Testis (tissue), 3 donors: ENCODE measurements around the gene PPP1R14B. TPM values are rescaled to one million over a fixed set of nuclear protein-coding genes. Genes with fewer than 3 reads are reported as not detected.

ENCODE experiments used
- DNase-seq: peaks from one replicate; pipeline ENCODE4 v3.0.0-alpha.2; 2019
- H3K27ac ChIP-seq, 2 donors: fragments of 200-600 bp; sonication (generic); one replicate each; pipeline ENCODE4 v1.5.1; 2019
- H3K27me3 ChIP-seq: fragments of 200-600 bp; sonication (generic); one replicate; pipeline ENCODE4 v1.5.1; 2019
- H3K36me3 ChIP-seq: fragments of 200-600 bp; sonication (generic); one replicate; pipeline ENCODE4 v1.5.1; 2017; ENCODE audit warnings: low read depth; ENCODE audit errors: missing control alignments
- H3K4me1 ChIP-seq: fragments of 200-600 bp; sonication (generic); one replicate; pipeline ENCODE4 v1.5.1; 2019
- H3K4me3 ChIP-seq, 2 donors: fragments of 200-600 bp; sonication (generic); one replicate each; pipeline ENCODE4 v1.5.1; 2017 to 2019
- H3K9me3 ChIP-seq: fragments of 200-600 bp; sonication (generic); one replicate; pipeline ENCODE4 v1.5.1; 2017
- CTCF ChIP-seq, 3 experiments: fragments of 450-650 bp in 2 of 3; fragments of 200-600 bp in 1 of 3; sonication (generic) in 1 of 3; IDR thresholded peaks; one replicate each; pipeline ENCODE4 v1.5.1; 2016 to 2019; ENCODE audit warnings: antibody characterized with exemption in 3 of 3, mild to moderate bottlenecking in 2 of 3, moderate library complexity in 1 of 3
- POLR2A ChIP-seq: fragments of 450-650 bp; IDR thresholded peaks from one replicate; pipeline ENCODE4 v1.6.1; 2017; ENCODE audit warnings: antibody characterized with exemption, mild to moderate bottlenecking, moderate library complexity
- WGBS, 2 donors: methylation state at CpG; one replicate each; pipeline ENCODE4 v1.1.5; 2018; 5-methylcytosine and 5-hydroxymethylcytosine counted together
- intact Hi-C: fragments of 100-400 bp; cut with DNase I; formaldehyde crosslinking; loops from one replicate; pipeline ENCODE4 v1.15.1; 2023; ENCODE audit warnings: low total_unique reads
- polyA plus RNA-seq: library from polyadenylated mRNA; stranded (reverse); fragments of 350-450 nt; fragmentation: Illumina TruSeq; extraction: RNeasy Lipid Tissue Mini Kit (QIAGEN cat#74804); gene quantifications from one replicate; pipeline ENCODE4 v1.2.3, GENCODE V29; 2014; ENCODE audit warnings: low read depth, low replicate concordance; ENCODE audit not compliant: insufficient read depth
- total RNA-seq, 2 donors: library from RNA; depleted of rRNA; stranded (reverse); fragments of >200 nt; gene quantifications; one replicate each; pipeline ENCODE4 v1.2.3, GENCODE V29; 2016

PPP1R14B gene
- total and polyA plus RNA-seq, 3 donors from 2014 or later = 53.4 to 72.0 (median 67.3) TPM

GRCh38 chr11:64209563-64209843 is 37.2 kb downstream of the PPP1R14B start:
- TF ChIP-seq CTCF (IDR thresholded peaks at IDR 0.05) (no peak), POLR2A (no peak)
- DNase-seq = no peak
- 84 to 87% methylated on average over 8 of the region's 8 CpGs for WGBS, 2 donors
- no peaks in the 10 kb centered on the region for H3K27me3 ChIP-seq
- no peaks in the 10 kb centered on the region for H3K9me3 ChIP-seq
- H3K36me3 ChIP-seq = no peaks in the 10 kb centered on the region
- peaks cover 9% of the 10 kb centered on the region for H3K4me1 ChIP-seq
- intact Hi-C loops = loop anchor here (10.0 kb wide), 1 partner anchor 85 kb away; the partner anchor contains the start of gene KCNK4
- no peak overlapping the region for H3K4me3 ChIP-seq
- H3K27ac ChIP-seq = no peak overlapping the region

- no peaks in the 10 kb centered on the region for H3K9me3 ChIP-seq
- no peak overlapping the region for H3K27ac ChIP-seq
- intact Hi-C loops = loop anchor here (10.0 kb wide), 1 partner anchor 86 kb away; the partner anchor contains the start of gene KCNK4
- DNase-seq = no peak
- no peak overlapping the region for H3K4me3 ChIP-seq
- no peaks in the 10 kb centered on the region for H3K36me3 ChIP-seq
- WGBS, 2 donors = 78 to 79% methylated on average over 18 of the region's 18 CpGs
- H3K27me3 ChIP-seq = no peaks in the 10 kb centered on the region
- no peak for TF ChIP-seq POLR2A
- no peak for TF ChIP-seq CTCF (IDR thresholded peaks at IDR 0.05)
- peaks cover 9% of the 10 kb centered on the region for H3K4me1 ChIP-seq
These were observed 37.8 kb downstream of the PPP1R14B start for GRCh38 chr11:64208796-64209562.

GRCh38 chr11:64208086-64208795 is 38.5 kb downstream of the PPP1R14B start:
- DNase-seq = no peak
- WGBS, 2 donors = 74% methylated on average over 10 to 23 of the region's 23 CpGs
- intact Hi-C loops = loop anchor here (10.0 kb wide), 1 partner anchor 87 kb away; the partner anchor contains the start of gene KCNK4
- no peak for TF ChIP-seq POLR2A
- TF ChIP-seq CTCF (IDR thresholded peaks at IDR 0.05) = no peak
- Histone ChIP-seq H3K36me3 (no peaks in the 10 kb centered on the region), H3K27me3 (no peaks in the 10 kb centered on the region), H3K9me3 (no peaks in the 10 kb centered on the region), H3K27ac (peak overlapping the region in 1 of 2 donors; percentile 71), H3K4me1 (peaks cover 9% of the 10 kb centered on the region), H3K4me3 (no peak overlapping the region)

- peak; percentile 37 for DNase-seq
- intact Hi-C loops = loop anchor here (10.0 kb wide), 1 partner anchor 87 kb away; the partner anchor contains the start of gene KCNK4
- peaks cover 9% of the 10 kb centered on the region for H3K4me1 ChIP-seq
- 51 to 55% methylated on average over 19 to 30 of the region's 30 CpGs for WGBS, 2 donors
- no peaks in the 10 kb centered on the region for H3K9me3 ChIP-seq
- peak overlapping the region; percentile 65 to 71 for H3K27ac ChIP-seq
- peak overlapping the region in 1 of 2 donors; percentile 34 for H3K4me3 ChIP-seq
- H3K36me3 ChIP-seq = no peaks in the 10 kb centered on the region
- TF ChIP-seq POLR2A (no peak), CTCF (IDR thresholded peaks at IDR 0.05) (no peak)
- no peaks in the 10 kb centered on the region for H3K27me3 ChIP-seq
These were observed 39.3 kb downstream of the PPP1R14B start for GRCh38 chr11:64207256-64208085.
